Colon (tissue), 2 donors: ENCODE data around the gene GPR153.
"Not testable (repeated sequence)": the region's sequence is repeated elsewhere in the genome, so short reads cannot be mapped to it uniquely, and the experiment has no call there.

Source experiments
- FAIRE-seq: peaks from 2 replicates; lab custom pipeline; 2012; peaks lifted over from hg19 to GRCh38; lab: Jason Lieb, UNC
- donor health status: control.
- donor health status: control.

The GPR153 gene

GRCh38 chr1:6260961-6261614 lies at the start of gene GPR153:
GPR153 (minus strand) TSS chr1:6261098; CDS start chr1:6254905, 6,193 bp downstream.
- FAIRE-seq, result no peak

DNA sequence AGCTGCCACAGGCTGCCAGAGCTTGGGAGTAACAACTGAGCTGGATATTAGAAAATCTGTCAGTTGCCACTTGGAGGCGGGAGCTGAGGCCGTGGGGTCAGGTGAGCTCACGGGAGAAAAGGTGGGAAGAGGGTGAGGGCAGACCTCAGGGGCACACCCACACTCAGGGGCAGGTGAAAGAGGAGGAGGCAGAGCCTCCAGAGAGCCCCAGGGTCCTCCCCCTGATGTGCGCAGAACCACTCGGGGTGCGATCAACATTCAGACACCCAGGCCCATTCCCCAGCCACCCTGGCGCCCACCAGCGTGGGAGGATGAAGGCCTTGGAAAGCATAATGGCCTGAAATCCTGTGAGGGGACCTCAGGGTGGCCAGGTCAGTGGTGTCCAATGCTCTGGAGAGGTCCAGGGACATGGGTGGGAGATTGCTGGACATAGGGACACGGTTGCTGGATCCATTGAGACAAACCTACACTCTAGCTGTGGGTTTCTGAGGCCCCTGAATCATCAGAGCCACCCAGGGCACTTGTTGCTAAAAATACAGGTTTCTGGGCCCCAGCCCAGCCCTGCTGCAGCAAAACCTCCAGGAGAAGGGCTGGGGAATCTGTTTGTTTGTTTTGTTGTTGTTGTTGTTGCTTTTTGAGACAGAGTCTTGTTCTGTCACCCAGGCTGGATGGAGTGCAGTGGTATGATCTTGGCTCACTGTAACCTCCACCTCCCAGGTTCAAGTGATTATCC lies 49.4 kb upstream of the GPR153 start:
- no peak for FAIRE-seq

DNA sequence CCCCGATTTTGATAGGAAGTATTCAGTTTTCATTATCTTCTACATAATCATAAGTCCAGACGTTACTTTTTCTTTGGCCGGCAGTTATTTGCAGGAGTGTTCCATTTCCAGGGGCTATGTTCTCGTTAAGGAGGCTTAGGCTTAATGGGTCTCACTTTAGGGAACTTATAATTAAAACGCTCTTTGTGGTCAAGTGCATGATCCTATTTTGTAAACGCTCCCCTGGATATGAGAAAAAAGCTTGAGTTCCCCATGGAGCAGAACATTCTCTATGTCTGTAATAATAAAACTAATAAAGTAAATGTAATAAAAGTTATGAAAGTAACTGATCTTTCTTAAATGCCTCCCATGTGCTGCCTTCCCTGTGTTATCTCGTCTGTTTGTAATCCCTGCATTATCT lies 48.7 kb upstream of the GPR153 start:
- no peak for FAIRE-seq

- no peak for FAIRE-seq
Observed at GRCh38 chr1:6308449-6308848, 47.6 kb upstream of the GPR153 start.

DNA sequence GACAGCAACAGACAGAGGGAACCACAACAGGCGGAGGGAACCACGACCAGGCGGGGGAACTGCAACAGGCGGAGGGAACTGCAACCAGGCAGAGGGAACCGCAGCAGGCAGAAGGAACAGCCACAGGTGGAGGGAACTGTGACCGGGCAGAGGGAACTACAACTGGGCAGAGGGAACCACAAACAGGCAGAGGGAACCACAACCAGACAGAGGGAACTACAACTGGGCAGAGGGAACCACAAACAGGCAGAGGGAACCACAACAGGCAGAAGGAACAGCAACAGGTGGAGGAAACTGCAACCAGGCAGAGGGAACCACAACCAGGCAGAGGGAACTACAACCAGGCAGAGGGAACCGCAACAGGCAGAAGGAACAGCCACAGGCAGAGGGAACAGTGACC lies 46.8 kb upstream of the GPR153 start:
- FAIRE-seq, result not testable (repeated sequence)

- FAIRE-seq, result no peak
Observed at GRCh38 chr1:6307099-6307498, 46.2 kb upstream of the GPR153 start.

GRCh38 chr1:6303397-6304012 lies 42.6 kb upstream of the GPR153 start:
- no peak for FAIRE-seq

GRCh38 chr1:6302568-6302967 lies 41.7 kb upstream of the GPR153 start:
- FAIRE-seq, result no peak

DNA sequence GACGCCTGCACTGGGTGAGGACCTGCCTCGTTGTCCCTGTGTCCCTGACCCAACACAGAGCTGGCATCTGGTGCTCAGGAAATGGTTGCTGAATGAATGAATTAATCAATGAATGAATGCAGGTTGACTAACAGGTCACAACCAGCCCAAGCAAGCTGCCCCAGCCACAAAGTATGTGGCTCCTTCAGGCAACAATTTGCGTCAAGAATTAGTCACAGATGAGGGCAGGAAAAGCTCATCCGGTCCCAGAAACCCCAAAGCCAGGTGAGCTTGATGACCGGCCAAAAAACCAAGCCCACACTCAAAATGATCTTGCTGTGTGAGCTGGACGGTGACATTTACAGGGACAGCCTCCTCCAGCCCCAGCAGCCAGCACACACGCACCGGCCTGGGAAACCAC lies 40.6 kb upstream of the GPR153 start:
- FAIRE-seq, result no peak

DNA sequence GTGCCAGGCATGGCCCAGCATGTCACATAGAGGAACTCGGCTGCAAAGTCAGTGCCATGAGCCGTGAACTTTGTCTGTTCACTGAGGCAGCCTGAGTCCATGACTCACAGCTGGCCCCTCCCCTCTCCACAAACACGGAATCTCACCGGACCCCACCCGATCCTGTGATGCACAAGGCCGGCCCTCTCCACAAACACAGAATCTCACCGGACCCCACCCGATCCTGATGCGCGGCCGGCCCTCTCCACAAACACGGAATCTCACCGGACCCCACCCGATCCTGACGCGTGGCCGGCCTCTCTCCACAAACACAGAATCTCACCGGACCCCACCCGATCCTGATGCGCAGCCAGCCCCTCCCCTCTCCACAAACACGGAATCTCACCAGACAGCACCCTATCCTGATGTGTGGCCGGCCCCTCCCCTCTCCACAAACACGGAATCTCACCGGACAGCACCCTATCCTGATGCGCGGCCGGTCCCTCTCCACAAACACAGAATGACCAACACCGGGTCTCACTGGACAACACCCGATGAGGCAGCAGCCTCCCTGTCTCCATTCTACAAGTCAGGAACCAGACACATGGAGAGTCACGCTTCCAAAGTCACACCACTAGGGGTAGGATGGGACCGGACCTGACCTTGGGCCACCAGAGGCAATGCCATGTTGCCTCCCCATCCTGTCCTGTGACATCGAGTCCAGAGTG lies 39.6 kb upstream of the GPR153 start:
- no peak for FAIRE-seq

DNA sequence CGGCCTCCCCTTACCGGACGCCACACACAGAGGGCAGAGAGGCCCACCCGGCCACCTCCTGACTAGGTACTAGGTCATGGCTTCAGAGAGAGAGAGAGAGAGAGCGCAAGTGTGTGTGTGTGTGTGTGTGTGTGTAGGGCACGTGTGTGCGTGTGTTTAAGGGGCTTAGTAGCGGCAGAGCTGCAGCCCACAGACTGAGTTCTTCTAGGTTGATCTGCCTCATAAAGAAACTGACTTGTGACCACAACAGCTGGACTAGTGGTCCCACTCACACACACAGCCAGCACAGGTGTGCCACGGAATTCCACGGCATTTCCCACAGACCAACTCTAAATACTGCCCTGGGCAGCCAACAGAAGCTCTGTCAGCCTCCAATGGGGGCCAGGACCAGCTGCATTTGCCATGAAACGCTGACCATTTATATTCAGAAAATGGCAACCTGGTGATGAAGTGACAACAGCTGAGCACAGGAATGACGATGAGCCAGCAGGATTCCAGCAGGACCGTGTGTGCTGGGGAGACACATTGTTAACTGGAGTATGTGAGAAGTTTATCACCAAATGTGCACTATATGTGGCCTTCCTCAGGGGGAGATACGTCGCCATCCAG lies 38.8 kb upstream of the GPR153 start:
- FAIRE-seq, result no peak

DNA sequence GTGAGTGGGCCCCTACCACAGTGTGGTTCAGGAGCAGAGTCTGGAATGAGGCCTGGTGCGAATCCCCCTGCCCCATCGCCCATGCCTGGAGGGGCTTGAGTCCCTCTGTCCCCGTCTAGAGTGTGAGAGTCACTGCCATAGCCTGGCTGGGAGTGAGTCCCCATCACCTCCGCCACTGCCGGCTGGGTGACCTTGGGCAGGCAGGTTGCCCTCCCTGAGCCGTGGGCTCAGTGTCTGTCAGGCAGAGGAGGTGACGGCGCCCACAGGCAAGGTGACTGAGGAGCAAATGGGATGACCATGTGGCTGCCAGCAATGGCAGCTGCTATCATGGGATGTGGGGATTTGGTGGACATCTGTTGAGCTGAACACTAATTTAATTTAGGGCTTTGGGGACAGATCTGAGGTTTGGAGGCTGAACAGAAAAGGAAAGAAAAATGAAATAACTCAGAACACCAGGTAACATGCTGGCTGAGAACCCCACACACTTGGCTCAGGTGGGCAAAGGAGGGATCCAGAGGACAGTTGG lies 38.1 kb upstream of the GPR153 start:
- FAIRE-seq, result no peak

DNA sequence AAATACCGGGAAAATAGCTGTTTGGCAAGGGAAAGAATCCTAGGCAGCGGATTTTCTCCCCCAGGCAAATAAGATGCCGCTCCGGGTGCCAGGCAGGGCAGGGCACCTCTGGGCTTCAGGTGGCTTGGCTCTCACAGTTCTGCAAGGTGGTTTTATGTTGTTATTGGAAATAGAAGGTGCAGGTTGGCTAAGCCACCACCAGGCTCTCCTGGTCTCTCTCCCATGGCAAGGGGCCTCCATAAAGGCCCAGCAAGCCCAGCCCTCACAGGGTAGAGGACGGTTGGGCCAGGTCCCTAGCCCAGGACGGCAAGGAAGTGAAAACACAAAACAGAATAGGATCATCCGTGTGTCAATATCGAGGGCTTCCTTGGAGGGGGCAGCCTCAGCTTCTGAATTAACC lies 37.6 kb upstream of the GPR153 start:
- no peak for FAIRE-seq

- no peak for FAIRE-seq
Observed at GRCh38 chr1:6295910-6296309, 35.0 kb upstream of the GPR153 start.

GRCh38 chr1:6294890-6295556 lies 34.1 kb upstream of the GPR153 start:
- no peak for FAIRE-seq

GRCh38 chr1:6294080-6294889 lies 33.4 kb upstream of the GPR153 start:
- FAIRE-seq, result no peak

DNA sequence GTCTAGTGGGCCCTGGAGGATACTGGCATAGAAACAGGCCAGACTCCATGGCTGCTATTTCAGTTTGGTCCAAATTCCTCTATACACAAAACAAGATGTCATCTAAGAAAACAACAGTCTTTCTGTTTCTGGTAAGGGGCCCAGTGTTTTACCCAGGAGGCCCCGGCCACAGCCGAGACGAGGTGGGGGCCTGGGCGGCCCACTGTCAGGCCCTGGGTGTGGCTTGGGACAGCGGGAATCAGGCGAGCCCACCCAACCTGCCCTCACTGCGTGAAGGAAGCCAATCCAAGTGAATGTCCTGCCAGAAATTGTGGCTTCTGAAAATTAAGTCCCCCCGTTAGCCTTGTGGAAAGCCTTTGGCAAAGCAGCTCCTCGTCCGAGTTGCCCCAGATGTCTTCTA lies 31.2 kb upstream of the GPR153 start:
- FAIRE-seq, result no peak

- no peak for FAIRE-seq
Observed at GRCh38 chr1:6288665-6289064, 27.8 kb upstream of the GPR153 start.

GRCh38 chr1:6288026-6288425 lies 27.1 kb upstream of the GPR153 start:
- FAIRE-seq, result no peak

- no peak for FAIRE-seq
Observed at GRCh38 chr1:6287431-6287886, 26.6 kb upstream of the GPR153 start.

- FAIRE-seq, result no peak
Observed at GRCh38 chr1:6287029-6287428, 26.1 kb upstream of the GPR153 start.
